ENCODE measurements around the gene OR5H1.

The OR5H1 gene

DNA sequence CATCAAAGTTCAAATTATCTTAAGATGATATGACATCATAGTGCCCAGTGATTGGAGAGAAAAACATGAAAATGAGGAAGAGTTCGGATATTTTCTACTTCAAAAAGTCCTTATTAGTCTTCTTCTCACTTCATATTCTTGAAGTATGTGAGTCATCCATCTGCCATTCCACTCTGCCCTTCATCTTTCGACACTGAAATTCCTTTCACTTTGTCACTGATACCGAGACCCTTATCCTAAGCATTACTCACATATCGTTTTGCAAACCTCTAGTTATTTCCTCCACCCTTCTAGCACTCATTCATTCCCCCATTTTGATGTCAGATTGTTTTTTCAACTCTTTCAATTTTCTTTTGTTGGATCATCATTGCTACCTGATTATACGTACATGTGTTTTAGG, 20.7 kb downstream of the OR5H1 start:
- DNase-seq (ENCODE audit: low read depth) = no peak
- H3K4me3 ChIP-seq (replicated peaks; ENCODE audit: low read depth, low read length) = no peak overlapping the region
- TF ChIP-seq, protein P1, sequence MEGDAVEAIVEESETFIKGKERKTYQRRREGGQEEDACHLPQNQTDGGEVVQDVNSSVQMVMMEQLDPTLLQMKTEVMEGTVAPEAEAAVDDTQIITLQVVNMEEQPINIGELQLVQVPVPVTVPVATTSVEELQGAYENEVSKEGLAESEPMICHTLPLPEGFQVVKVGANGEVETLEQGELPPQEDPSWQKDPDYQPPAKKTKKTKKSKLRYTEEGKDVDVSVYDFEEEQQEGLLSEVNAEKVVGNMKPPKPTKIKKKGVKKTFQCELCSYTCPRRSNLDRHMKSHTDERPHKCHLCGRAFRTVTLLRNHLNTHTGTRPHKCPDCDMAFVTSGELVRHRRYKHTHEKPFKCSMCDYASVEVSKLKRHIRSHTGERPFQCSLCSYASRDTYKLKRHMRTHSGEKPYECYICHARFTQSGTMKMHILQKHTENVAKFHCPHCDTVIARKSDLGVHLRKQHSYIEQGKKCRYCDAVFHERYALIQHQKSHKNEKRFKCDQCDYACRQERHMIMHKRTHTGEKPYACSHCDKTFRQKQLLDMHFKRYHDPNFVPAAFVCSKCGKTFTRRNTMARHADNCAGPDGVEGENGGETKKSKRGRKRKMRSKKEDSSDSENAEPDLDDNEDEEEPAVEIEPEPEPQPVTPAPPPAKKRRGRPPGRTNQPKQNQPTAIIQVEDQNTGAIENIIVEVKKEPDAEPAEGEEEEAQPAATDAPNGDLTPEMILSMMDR (IDR thresholded peaks at IDR 0.05; ENCODE audit: low read length, missing control alignments) = no peak

DNA sequence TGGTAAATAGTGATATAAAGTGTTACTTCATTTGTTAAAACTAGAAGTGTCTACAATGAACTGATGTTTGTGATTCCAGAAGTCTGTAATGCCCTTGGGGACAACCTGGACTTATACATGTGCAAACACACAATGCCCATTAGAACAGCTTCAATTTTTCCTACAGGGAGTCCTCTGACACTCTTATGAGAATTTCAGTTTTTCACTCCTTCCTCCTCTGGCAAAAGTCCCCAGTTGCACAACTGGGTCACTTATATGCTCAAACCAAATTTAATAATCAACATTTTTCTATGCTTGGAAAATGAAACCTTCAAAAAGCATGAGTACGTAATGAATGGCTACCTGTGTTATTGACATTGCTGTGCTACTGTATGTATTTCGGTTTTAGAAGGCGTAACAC, 35.9 kb downstream of the OR5H1 start, which contains the start of gene OR5H15:
OR5H15 (plus strand) TSS at position 301 of the 400 bp plus-strand sequence. CDS start 2,004 bp downstream, outside the sequence.
- no peak for DNase-seq (ENCODE audit: low read depth)
- TF ChIP-seq, protein P1 (IDR thresholded peaks at IDR 0.05; ENCODE audit: low read length, missing control alignments) = no peak
- no peak within 1 kb of the TSS for H3K4me3 ChIP-seq (replicated peaks; ENCODE audit: low read depth, low read length)

DNA sequence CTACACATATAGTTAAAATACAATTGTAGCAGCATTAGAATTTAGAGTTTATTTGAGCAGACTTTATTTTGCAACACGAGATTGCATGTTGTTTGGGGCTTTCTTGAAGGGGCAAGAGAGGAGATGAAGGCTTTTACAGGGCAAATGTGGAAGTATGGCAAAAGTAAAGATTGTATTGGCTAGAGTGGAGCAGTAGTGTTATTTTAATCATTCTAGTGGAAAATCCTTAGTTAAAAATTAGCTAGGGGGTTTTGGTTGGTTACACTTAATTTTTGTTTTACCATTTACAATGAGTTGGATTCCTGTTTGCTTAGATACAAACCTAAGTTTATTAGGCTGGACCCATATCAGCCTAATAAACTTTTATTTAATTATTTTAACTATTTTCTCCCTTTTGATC, 40.5 kb downstream of the OR5H1 start:
- no peak for DNase-seq (ENCODE audit: low read depth)
- no peak overlapping the region for H3K4me3 ChIP-seq (replicated peaks; ENCODE audit: low read depth, low read length)
- TF ChIP-seq, protein P1 (IDR thresholded peaks at IDR 0.05; ENCODE audit: low read length, missing control alignments) = no peak

DNA sequence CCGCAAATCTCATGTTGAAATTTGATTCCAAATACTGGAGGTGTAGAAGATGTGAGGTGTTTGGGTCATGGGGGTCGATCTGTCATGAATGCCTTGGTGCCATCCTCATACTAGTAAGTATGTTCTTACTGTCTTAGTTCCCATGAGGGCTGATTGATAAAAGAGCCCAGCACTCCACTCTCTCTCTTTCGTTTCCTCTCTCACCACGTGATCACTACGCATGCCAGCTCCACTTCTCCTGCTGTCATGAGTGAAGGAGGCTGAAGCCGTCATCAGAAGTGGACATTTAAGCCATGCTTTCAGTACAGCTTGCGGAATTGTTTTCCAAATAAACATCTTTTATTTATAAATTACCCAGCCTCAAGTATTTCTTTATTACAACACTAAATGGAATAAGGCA, 42.1 kb downstream of the OR5H1 start:
- no peak overlapping the region for H3K4me3 ChIP-seq (replicated peaks; ENCODE audit: low read depth, low read length)
- TF ChIP-seq, protein P1 (IDR thresholded peaks at IDR 0.05; ENCODE audit: low read length, missing control alignments) = no peak
- no peak for DNase-seq (ENCODE audit: low read depth)

DNA sequence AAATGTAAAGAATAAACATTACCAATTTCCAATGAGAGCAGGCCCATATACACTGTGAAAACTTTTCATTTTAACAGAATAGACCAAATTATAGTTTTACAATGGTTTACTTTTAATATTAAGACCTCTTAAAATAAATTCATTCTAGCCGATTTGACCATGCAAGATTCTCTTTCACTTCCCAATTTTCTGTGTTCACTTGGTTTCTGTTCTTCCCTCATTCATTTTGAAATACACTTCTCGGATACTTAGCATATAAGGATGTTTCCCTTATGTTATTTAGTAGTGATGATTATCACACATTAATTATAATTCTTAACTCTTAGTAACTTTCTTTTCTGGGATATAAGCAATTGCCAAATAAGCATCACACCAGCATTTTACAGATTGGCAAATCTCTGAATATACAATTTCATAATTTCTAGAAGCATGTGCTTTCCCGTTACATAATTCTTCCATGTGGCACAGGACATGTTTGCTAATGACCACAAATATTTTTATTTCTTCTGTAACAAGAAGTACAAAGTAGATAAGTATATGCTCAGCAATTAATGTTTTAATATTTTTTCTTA, 49.9 kb downstream of the OR5H1 start:
- TF ChIP-seq, protein P1 (IDR thresholded peaks at IDR 0.05; ENCODE audit: low read length, missing control alignments) = no peak
- DNase-seq (ENCODE audit: low read depth) = no peak
- H3K4me3 ChIP-seq (replicated peaks; ENCODE audit: low read depth, low read length) = no peak overlapping the region

DNA sequence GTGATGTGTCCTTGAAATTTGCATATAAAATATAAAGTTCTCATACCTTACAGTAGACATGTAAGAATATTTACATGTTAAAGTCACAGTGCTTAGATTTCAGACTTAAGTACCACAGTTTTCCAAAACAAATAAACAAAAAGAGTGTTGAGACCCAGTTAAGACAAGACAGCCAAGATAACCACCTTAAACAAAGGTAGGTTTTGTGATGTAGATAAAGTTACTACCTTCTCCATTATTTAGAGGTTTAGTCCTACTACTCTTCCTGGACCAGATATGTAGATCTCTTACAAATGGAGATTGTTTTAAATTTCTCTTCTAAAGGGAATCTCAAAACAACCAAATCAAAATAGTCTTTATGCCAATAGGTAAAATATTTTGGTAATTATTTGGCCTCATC, 51.7 kb downstream of the OR5H1 start:
- H3K4me3 ChIP-seq (replicated peaks; ENCODE audit: low read depth, low read length) = no peak overlapping the region
- no peak for DNase-seq (ENCODE audit: low read depth)
- TF ChIP-seq, protein P1 (IDR thresholded peaks at IDR 0.05; ENCODE audit: low read length, missing control alignments) = no peak

DNA sequence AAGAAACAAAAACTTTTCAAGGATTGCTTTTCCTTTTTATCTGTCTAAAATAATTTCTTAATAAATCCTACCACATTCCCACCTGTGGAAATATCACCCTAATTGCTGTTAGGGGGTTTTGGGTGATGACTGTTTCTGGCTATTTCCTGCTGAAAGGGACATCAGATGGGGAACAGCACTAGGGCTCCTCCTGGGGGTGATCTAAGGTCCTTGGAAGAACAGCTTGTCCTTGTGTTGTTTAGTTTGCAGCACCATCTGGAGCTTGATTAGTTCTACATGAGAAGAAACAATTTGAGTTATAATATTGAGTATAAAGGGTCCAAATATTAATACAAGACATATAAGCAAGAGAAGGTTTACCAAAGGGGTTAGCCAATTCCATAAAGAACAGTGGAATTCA, 54.7 kb downstream of the OR5H1 start:
- no peak for DNase-seq (ENCODE audit: low read depth)
- H3K4me3 ChIP-seq (replicated peaks; ENCODE audit: low read depth, low read length) = no peak overlapping the region
- TF ChIP-seq, protein P1 (IDR thresholded peaks at IDR 0.05; ENCODE audit: low read length, missing control alignments) = no peak
